ENCODE data around the gene SAG.

- TF ChIP-seq POLR2A (IDR thresholded peaks at IDR 0.05) (no peak), CTCF (IDR thresholded peaks at IDR 0.05) (no peak)
Observed at GRCh38 chr2:233379034-233379433, 71.4 kb downstream of the SAG start.
